ENCODE measurements around the gene MEGF11.

DNA sequence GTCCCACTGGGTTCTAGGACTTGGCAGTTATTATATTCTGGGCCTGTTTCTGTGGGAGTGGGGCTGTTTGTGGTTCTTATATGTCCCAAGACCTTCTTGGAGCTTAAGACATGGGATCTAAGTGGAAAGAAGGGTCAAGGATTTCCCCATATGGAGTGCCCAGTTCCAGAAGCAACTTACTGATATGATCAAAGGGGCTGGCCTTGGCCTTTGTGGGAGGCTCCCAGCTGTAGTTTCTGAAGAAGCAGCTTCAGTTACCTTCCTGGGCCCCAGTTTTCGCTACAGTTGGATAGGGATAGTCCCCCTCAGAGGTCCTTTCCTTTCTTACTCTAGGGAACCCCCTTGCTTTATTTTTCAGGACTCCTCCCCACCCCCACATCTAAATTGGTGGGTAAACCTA lies 328.2 kb downstream of the MEGF11 start:
- TF ChIP-seq, protein P1, sequence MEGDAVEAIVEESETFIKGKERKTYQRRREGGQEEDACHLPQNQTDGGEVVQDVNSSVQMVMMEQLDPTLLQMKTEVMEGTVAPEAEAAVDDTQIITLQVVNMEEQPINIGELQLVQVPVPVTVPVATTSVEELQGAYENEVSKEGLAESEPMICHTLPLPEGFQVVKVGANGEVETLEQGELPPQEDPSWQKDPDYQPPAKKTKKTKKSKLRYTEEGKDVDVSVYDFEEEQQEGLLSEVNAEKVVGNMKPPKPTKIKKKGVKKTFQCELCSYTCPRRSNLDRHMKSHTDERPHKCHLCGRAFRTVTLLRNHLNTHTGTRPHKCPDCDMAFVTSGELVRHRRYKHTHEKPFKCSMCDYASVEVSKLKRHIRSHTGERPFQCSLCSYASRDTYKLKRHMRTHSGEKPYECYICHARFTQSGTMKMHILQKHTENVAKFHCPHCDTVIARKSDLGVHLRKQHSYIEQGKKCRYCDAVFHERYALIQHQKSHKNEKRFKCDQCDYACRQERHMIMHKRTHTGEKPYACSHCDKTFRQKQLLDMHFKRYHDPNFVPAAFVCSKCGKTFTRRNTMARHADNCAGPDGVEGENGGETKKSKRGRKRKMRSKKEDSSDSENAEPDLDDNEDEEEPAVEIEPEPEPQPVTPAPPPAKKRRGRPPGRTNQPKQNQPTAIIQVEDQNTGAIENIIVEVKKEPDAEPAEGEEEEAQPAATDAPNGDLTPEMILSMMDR (conservative IDR thresholded peaks at IDR 0.05; ENCODE audit: low read length): no peak
- no peak for TF ChIP-seq EZH2phosphoT487 (IDR thresholded peaks at IDR 0.05; ENCODE audit: borderline replicate concordance)
